K562 (cell line): ENCODE data around the gene AGPAT2. TPM values are rescaled to one million over a fixed set of nuclear protein-coding genes. Genes with fewer than 3 reads are reported as not detected.

ENCODE experiments used
- ATF7 ChIP-seq: fragments of 450-650 bp; IDR thresholded peaks from 2 replicates; pipeline ENCODE4 v1.7.1; 2014; ENCODE audit warnings: mild to moderate bottlenecking, moderate library complexity
- CC2D1A ChIP-seq: fragments of 450-650 bp; IDR thresholded peaks from 2 replicates; pipeline ENCODE4 v1.6.1; 2017; ENCODE audit warnings: mild to moderate bottlenecking
- E2F6 ChIP-seq, 2 experiments: IDR thresholded peaks; 2 replicates each; pipeline ENCODE4 v1.6.1; 2011; ENCODE audit warnings: borderline replicate concordance in 1 of 2, control low read depth in 1 of 2, low read depth in 1 of 2, low read length in 1 of 2, mild to moderate bottlenecking in 1 of 2, mixed read lengths in 1 of 2, moderate library complexity in 1 of 2; ENCODE audit not compliant: insufficient read depth in 1 of 2, insufficient read length in 1 of 2, poor library complexity in 1 of 2, severe bottlenecking in 1 of 2; ENCODE audit errors: extremely low read depth in 1 of 2
- ETV1 ChIP-seq: fragments of 450-650 bp; conservative IDR thresholded peaks from 2 replicates; pipeline ENCODE4 v1.6.1; 2016; ENCODE audit warnings: missing genetic modification characterization, control low read depth, low read depth, missing compliant biosample characterization
- HNRNPUL1 ChIP-seq: fragments of 200-400 bp; formaldehyde crosslinking; IDR thresholded peaks from 2 replicates; pipeline ENCODE4 v1.6.1; 2017; ENCODE audit warnings: low read length
- KLF1 ChIP-seq: fragments of 450-650 bp; IDR thresholded peaks from 2 replicates; pipeline ENCODE4 v1.6.1; 2016; ENCODE audit warnings: missing genetic modification characterization, missing compliant biosample characterization
- MYC ChIP-seq, 2 experiments: fragments of 250-450 bp in 1 of 2; sonication (Bioruptor Pico) in 1 of 2; IDR thresholded peaks; 2 replicates each; pipeline versions ENCODE4 v1.5.1 to v1.6.1; 2012 to 2021; ENCODE audit warnings: low read depth in 2 of 2, borderline replicate concordance in 1 of 2, improper control_type of control experiment in 1 of 2, low read length in 1 of 2, mild to moderate bottlenecking in 1 of 2, moderate library complexity in 1 of 2
- PHB ChIP-seq: fragments of 250-450 bp; sonication (Bioruptor Pico); IDR thresholded peaks from 2 replicates; pipeline ENCODE4 v1.5.0; 2021
- POLR2B ChIP-seq: fragments of 450-650 bp; IDR thresholded peaks from 2 replicates; pipeline ENCODE4 v1.6.1; 2018; ENCODE audit warnings: low read depth; ENCODE audit not compliant: partially characterized antibody
- POLR2G ChIP-seq: fragments of 200-400 bp; formaldehyde crosslinking; IDR thresholded peaks from 2 replicates; pipeline ENCODE4 v1.6.1; 2017; ENCODE audit warnings: low read depth, mild to moderate bottlenecking, antibody characterized with exemption, low read length, moderate library complexity
- PYGO2 ChIP-seq: fragments of 450-650 bp; IDR thresholded peaks from 2 replicates; pipeline ENCODE4 v1.6.1; 2016; ENCODE audit warnings: mild to moderate bottlenecking, missing genetic modification characterization, moderate library complexity, missing compliant biosample characterization
- RCOR1 ChIP-seq, 2 experiments: IDR thresholded peaks; 2 replicates each; pipeline ENCODE4 v1.6.1; 2012; ENCODE audit warnings: low read depth in 2 of 2, low read length in 2 of 2, borderline replicate concordance in 1 of 2, improper control_type of control experiment in 1 of 2
- U2AF2 ChIP-seq: fragments of 200-400 bp; formaldehyde crosslinking; optimal IDR thresholded peaks from 2 replicates; pipeline ENCODE3; 2017; ENCODE audit warnings: low read depth, mild to moderate bottlenecking, low read length
- YY1 ChIP-seq, 3 experiments: IDR thresholded peaks; 2 replicates each; pipeline ENCODE4 v1.6.1; 2011; ENCODE audit warnings: low read length in 2 of 3, mild to moderate bottlenecking in 2 of 3, moderate library complexity in 2 of 3, borderline replicate concordance in 1 of 3, control low read depth in 1 of 3, low read depth in 1 of 3; ENCODE audit not compliant: insufficient read depth in 3 of 3, insufficient replicate concordance in 2 of 3, control insufficient read depth in 1 of 3, insufficient read length in 1 of 3; ENCODE audit errors: extremely low read depth in 1 of 3
- ZBTB5 ChIP-seq: fragments of 450-650 bp; IDR thresholded peaks from 2 replicates; pipeline ENCODE4 v1.6.1; 2017; ENCODE audit warnings: antibody characterized with exemption
- ZBTB7A ChIP-seq: IDR thresholded peaks from 2 replicates; pipeline ENCODE4 v1.6.1; 2011; ENCODE audit warnings: low read depth, mild to moderate bottlenecking, low read length, moderate library complexity, borderline replicate concordance; ENCODE audit not compliant: control insufficient read depth
- ZNF253 ChIP-seq: fragments of 250-450 bp; sonication (Bioruptor Pico); conservative IDR thresholded peaks from 2 replicates; pipeline ENCODE4 v1.6.1; 2021; ENCODE audit warnings: mild to moderate bottlenecking
- polyA plus RNA-seq, 8 experiments: library from polyadenylated mRNA; depleted of rRNA in 4 of 8; stranded (reverse) in 5 of 8; unstranded in 3 of 8; fragments of >200 nt; fragmentation: Nextera tagmentation in 2 of 8; fragmentation: Illumina TruSeq in 1 of 8; extraction: Ambion mirVana in 2 of 8; extraction: Trizol in 1 of 8; gene quantifications; 2 replicates each; pipeline versions ENCODE4 v1.2.1 to v1.2.3, GENCODE V29; 2011 to 2014; ENCODE audit warnings: inconsistent platforms in 1 of 8, missing spikeins in 1 of 8
- total RNA-seq, 7 experiments: library from RNA; depleted of rRNA in 6 of 7; stranded (reverse); fragments of >200 nt in 6 of 7; fragmentation: Illumina TruSeq in 2 of 7; extraction: Trizol in 2 of 7; gene quantifications; 2 replicates each; pipeline versions ENCODE4 v1.2.1 to v1.2.3, GENCODE V29; 2011 to 2021; ENCODE audit warnings: low replicate concordance in 1 of 7
- TF ChIP-seq, protein P1 (sequence below): IDR thresholded peaks from 3 replicates; pipeline ENCODE4 v1.6.1; 2011; ENCODE audit warnings: borderline replicate concordance, mild to moderate bottlenecking; ENCODE audit not compliant: insufficient read length, insufficient read depth
- TF ChIP-seq, protein P2 (sequence below): fragments of 450-650 bp; IDR thresholded peaks from 2 replicates; pipeline ENCODE4 v1.6.1; 2016; ENCODE audit warnings: borderline replicate concordance

AGPAT2 gene
- total and polyA plus RNA-seq, 9 of the 15 experiments (the other 6 are each of a cell fraction or from before 2014, with no cell fraction given) = 0.13 to 54.5 (median 23.9) TPM

DNA sequence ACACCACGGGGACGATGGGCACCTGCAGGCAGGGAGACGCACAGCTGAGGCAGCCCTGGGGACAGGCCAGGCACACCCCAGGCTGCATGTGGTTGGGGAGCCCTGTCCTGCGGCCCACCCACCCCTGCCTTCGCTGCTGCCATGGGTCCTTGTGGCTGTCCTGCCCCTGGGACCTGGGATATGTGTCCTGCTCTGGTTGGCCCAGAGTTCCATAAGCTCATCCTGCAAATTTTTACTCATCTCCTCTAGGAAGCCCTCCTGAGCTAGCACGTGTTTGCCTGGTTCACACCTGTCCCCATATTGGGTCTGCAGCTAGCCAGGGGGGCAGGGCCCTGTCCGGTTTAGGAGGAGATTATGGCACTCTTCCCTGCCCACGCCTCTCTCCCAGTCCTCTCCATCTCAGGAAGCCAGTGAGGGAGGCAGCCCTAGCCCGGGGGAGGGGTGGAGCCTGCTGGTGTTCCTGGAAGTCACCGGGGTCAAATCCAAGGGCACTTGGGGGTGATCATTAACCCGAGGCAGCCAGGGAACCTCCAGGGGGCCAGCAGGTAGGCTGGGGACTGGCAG is 12.4 kb downstream of the AGPAT2 start (continued):
- TF ChIP-seq MYC (IDR thresholded peaks at IDR 0.05; ENCODE audit: low read depth, low read length) (peak; percentile 24; the same call in 1 of the 2 replicates), MYC (CRISPR knock-in tag; IDR thresholded peaks at IDR 0.05; ENCODE audit: borderline replicate concordance, low read depth) (no peak), POLR2B (peak; percentile 7), ZBTB5 (no peak), ZBTB7A (peak; percentile 35; the same call in 1 of the 2 replicates), PHB (CRISPR knock-in tag) (no peak), ZNF253 (no peak), ATF7 (no peak), KLF1 (tag) (no peak), YY1 (IDR thresholded peaks at IDR 0.05; ENCODE audit: borderline replicate concordance in 1 of 3, control insufficient read depth in 1 of 3, extremely low read depth in 1 of 3, insufficient read depth in 3 of 3, insufficient read length in 1 of 3, insufficient replicate concordance in 2 of 3, low read depth in 1 of 3, low read length in 2 of 3) (no peak), ETV1 (tag) (no peak), HNRNPUL1 (peak; percentile 91), RCOR1 (IDR thresholded peaks at IDR 0.05; ENCODE audit: borderline replicate concordance in 1 of 2, low read depth in 2 of 2, low read length in 2 of 2) (no peak), PYGO2 (no peak), POLR2G (peak; percentile 35), U2AF2 (no peak), CC2D1A (no peak), E2F6 (IDR thresholded peaks at IDR 0.05; ENCODE audit: borderline replicate concordance in 1 of 2, extremely low read depth in 1 of 2, insufficient read depth in 1 of 2, insufficient read length in 1 of 2, low read depth in 1 of 2, low read length in 1 of 2, poor library complexity in 1 of 2, severe bottlenecking in 1 of 2) (peak in 1 of 2 experiments; percentile 55)
- TF ChIP-seq, protein P1, sequence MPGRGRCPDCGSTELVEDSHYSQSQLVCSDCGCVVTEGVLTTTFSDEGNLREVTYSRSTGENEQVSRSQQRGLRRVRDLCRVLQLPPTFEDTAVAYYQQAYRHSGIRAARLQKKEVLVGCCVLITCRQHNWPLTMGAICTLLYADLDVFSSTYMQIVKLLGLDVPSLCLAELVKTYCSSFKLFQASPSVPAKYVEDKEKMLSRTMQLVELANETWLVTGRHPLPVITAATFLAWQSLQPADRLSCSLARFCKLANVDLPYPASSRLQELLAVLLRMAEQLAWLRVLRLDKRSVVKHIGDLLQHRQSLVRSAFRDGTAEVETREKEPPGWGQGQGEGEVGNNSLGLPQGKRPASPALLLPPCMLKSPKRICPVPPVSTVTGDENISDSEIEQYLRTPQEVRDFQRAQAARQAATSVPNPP = no peak
- TF ChIP-seq, protein P2, sequence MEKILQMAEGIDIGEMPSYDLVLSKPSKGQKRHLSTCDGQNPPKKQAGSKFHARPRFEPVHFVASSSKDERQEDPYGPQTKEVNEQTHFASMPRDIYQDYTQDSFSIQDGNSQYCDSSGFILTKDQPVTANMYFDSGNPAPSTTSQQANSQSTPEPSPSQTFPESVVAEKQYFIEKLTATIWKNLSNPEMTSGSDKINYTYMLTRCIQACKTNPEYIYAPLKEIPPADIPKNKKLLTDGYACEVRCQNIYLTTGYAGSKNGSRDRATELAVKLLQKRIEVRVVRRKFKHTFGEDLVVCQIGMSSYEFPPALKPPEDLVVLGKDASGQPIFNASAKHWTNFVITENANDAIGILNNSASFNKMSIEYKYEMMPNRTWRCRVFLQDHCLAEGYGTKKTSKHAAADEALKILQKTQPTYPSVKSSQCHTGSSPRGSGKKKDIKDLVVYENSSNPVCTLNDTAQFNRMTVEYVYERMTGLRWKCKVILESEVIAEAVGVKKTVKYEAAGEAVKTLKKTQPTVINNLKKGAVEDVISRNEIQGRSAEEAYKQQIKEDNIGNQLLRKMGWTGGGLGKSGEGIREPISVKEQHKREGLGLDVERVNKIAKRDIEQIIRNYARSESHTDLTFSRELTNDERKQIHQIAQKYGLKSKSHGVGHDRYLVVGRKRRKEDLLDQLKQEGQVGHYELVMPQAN = no peak
